ENCODE measurements around the gene TMEM131L.

- TF ChIP-seq MAX (IDR thresholded peaks at IDR 0.05) (no peak), ZFP36 (IDR thresholded peaks at IDR 0.05; ENCODE audit: borderline replicate concordance, partially characterized antibody) (no peak), MYC (IDR thresholded peaks at IDR 0.05; ENCODE audit: borderline replicate concordance, low read length) (no peak), MAFK (IDR thresholded peaks at IDR 0.05; ENCODE audit: partially characterized antibody) (no peak), MAZ (IDR thresholded peaks at IDR 0.05; ENCODE audit: borderline replicate concordance, low read depth, low read length) (no peak), POLR2A (IDR thresholded peaks at IDR 0.05; ENCODE audit: low read length) (no peak), CEBPB (IDR thresholded peaks at IDR 0.05) (0 out of 4 replicates have a peak, but pooled peaks of 1 of the 2 experiments have one; percentile 23), GATA3 (IDR thresholded peaks at IDR 0.05; ENCODE audit: borderline replicate concordance) (no peak), USF2 (IDR thresholded peaks at IDR 0.05) (no peak), FOXS1 (CRISPR knock-in tag; IDR thresholded peaks at IDR 0.05) (no peak), CBX2 (IDR thresholded peaks at IDR 0.05; ENCODE audit: borderline replicate concordance, low read depth) (no peak)
- TF ChIP-seq, protein P1, sequence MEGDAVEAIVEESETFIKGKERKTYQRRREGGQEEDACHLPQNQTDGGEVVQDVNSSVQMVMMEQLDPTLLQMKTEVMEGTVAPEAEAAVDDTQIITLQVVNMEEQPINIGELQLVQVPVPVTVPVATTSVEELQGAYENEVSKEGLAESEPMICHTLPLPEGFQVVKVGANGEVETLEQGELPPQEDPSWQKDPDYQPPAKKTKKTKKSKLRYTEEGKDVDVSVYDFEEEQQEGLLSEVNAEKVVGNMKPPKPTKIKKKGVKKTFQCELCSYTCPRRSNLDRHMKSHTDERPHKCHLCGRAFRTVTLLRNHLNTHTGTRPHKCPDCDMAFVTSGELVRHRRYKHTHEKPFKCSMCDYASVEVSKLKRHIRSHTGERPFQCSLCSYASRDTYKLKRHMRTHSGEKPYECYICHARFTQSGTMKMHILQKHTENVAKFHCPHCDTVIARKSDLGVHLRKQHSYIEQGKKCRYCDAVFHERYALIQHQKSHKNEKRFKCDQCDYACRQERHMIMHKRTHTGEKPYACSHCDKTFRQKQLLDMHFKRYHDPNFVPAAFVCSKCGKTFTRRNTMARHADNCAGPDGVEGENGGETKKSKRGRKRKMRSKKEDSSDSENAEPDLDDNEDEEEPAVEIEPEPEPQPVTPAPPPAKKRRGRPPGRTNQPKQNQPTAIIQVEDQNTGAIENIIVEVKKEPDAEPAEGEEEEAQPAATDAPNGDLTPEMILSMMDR (IDR thresholded peaks at IDR 0.05) = no peak
- TF ChIP-seq, protein P2, sequence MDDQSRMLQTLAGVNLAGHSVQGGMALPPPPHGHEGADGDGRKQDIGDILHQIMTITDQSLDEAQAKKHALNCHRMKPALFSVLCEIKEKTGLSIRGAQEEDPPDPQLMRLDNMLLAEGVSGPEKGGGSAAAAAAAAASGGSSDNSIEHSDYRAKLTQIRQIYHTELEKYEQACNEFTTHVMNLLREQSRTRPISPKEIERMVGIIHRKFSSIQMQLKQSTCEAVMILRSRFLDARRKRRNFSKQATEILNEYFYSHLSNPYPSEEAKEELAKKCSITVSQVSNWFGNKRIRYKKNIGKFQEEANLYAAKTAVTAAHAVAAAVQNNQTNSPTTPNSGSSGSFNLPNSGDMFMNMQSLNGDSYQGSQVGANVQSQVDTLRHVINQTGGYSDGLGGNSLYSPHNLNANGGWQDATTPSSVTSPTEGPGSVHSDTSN (IDR thresholded peaks at IDR 0.05) = no peak
These were observed 48.7 kb downstream of the TMEM131L start for GRCh38 chr4:153514688-153515426.

Data from A549 (cell line).